Measurements from ENCODE around the gene SRGAP3.

- TF ChIP-seq CTCF (IDR thresholded peaks at IDR 0.05): no peak
- no peak for TF ChIP-seq POLR2A (IDR thresholded peaks at IDR 0.05)
- TF ChIP-seq POLR2AphosphoS5 (IDR thresholded peaks at IDR 0.05): no peak
Measured at GRCh38 chr3:9178697-9179096, 70.7 kb downstream of the SRGAP3 start.
